ENCODE data around the gene OSBP2. TPM values are rescaled to one million over a fixed set of nuclear protein-coding genes. Genes with fewer than 3 reads are reported as not detected.

OSBP2 gene
- total RNA-seq, 4 donors from 2014 or later = 1.9 to 3.9 (median 3.0) TPM

DNA sequence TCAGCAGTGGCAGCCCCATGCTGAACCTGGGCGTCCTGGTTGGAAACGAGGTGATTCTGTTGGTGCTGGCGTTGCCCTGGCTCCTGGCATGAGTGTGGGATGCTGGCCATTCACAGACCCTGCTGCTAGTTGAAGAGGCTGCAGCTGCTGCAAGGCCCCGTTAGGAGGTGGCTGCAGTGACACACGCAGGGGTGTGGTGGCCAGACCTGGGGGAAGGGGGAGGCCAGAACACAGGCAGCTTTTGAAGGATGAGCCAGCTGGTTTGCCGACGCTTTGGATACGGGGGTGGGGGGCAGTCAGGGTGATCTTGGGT is 196.7 kb downstream of the OSBP2 start:
- WGBS, 2 donors = 84 to 96% methylated on average over 4 of the region's 8 CpGs
- peaks cover 0 to 22% (median 0%) of the 10 kb centered on the region in 3 donors for H3K36me3 ChIP-seq
- no peak overlapping the region for H3K4me3 ChIP-seq
- H3K4me1 ChIP-seq = no peaks in the 10 kb centered on the region
- no peak for TF ChIP-seq POLR2A (IDR thresholded peaks at IDR 0.05)
- no peak overlapping the region for H3K27ac ChIP-seq
- no peak for DNase-seq
- no peaks in the 10 kb centered on the region for H3K27me3 ChIP-seq
- intact Hi-C loops (cut with DNase I) = no loop called here
- H3K9me3 ChIP-seq = no peaks in the 10 kb centered on the region

DNA sequence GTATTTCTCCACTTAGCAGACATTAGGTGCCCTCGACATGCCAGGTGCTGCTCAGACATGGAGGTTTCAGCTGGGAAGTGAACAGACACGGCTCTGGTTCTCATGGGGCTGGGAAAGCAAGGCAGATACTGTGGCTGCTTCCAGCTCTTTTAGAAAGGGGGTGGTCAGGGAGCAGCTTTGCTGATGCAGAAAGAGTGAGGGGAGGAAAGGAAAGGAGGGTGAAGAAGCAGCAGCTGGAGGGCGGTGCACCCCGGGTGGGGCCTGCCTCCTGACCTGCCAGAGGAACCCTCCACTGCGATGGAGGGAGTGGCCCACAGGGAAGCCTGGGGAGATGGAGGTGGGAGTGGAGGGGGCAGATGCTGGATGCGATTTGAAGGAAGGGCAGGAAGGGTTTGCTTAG is 197.1 kb downstream of the OSBP2 start:
- intact Hi-C loops (cut with DNase I) = no loop called here
- DNase-seq = no peak
- 84 to 88% methylated on average over 4 to 6 of the region's 6 CpGs for WGBS, 2 donors
- H3K4me3 ChIP-seq = no peak overlapping the region
- H3K36me3 ChIP-seq = peaks cover 0 to 22% (median 0%) of the 10 kb centered on the region in 3 donors
- H3K9me3 ChIP-seq = no peaks in the 10 kb centered on the region
- H3K27me3 ChIP-seq = no peaks in the 10 kb centered on the region
- no peak overlapping the region for H3K27ac ChIP-seq
- H3K4me1 ChIP-seq = no peaks in the 10 kb centered on the region
- TF ChIP-seq, protein P1, sequence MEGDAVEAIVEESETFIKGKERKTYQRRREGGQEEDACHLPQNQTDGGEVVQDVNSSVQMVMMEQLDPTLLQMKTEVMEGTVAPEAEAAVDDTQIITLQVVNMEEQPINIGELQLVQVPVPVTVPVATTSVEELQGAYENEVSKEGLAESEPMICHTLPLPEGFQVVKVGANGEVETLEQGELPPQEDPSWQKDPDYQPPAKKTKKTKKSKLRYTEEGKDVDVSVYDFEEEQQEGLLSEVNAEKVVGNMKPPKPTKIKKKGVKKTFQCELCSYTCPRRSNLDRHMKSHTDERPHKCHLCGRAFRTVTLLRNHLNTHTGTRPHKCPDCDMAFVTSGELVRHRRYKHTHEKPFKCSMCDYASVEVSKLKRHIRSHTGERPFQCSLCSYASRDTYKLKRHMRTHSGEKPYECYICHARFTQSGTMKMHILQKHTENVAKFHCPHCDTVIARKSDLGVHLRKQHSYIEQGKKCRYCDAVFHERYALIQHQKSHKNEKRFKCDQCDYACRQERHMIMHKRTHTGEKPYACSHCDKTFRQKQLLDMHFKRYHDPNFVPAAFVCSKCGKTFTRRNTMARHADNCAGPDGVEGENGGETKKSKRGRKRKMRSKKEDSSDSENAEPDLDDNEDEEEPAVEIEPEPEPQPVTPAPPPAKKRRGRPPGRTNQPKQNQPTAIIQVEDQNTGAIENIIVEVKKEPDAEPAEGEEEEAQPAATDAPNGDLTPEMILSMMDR (IDR thresholded peaks at IDR 0.05) = no peak
- no peak for TF ChIP-seq POLR2A (IDR thresholded peaks at IDR 0.05)

- H3K9me3 ChIP-seq = no peaks in the 10 kb centered on the region
- no peak for TF ChIP-seq POLR2A (IDR thresholded peaks at IDR 0.05)
- TF ChIP-seq, protein P1 (IDR thresholded peaks at IDR 0.05) = no peak
- no peaks in the 10 kb centered on the region for H3K27me3 ChIP-seq
- WGBS, 2 donors = 82 to 83% methylated on average over 6 to 8 of the region's 8 CpGs
- peaks cover 0 to 22% (median 0%) of the 10 kb centered on the region in 3 donors for H3K36me3 ChIP-seq
- intact Hi-C loops (cut with DNase I) = no loop called here
- H3K27ac ChIP-seq = no peak overlapping the region
- no peaks in the 10 kb centered on the region for H3K4me1 ChIP-seq
- no peak for DNase-seq
- H3K4me3 ChIP-seq = no peak overlapping the region
Observed at GRCh38 chr22:30892286-30892685, 197.6 kb downstream of the OSBP2 start.

DNA sequence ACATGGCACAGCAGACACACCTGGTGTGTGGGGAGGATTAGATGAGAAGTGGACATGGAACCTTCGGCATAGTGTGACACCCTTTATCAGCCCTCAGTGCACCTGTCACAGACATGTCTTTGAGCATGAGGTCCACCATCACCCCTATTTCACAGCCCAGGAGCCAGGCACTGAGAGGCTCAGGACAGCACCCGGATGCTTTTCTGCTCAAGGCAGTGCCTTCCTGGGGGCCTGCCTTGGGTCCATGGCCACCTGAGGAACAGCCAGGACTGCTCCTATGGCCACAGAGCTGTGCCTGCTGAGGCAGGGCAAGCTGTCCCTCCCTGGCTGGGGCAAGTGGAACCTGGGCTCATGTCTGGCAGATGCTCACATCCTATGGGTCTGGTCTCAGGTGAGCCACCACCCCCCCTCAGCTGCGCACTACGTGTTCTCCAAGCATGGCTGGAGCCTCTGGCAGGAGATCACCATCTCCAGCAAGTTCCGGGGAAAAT is 198.1 kb downstream of the OSBP2 start:
- TF ChIP-seq, protein P1 (IDR thresholded peaks at IDR 0.05) = no peak
- no peak for TF ChIP-seq POLR2A (IDR thresholded peaks at IDR 0.05)
- Histone ChIP-seq H3K27me3 (no peaks in the 10 kb centered on the region), H3K4me3 (no peak overlapping the region), H3K4me1 (no peaks in the 10 kb centered on the region), H3K9me3 (no peaks in the 10 kb centered on the region), H3K36me3 (peaks cover 0 to 22% (median 0%) of the 10 kb centered on the region in 3 donors), H3K27ac (no peak overlapping the region)
- 100% methylated on average over 3 of the region's 5 CpGs; no CpG with 5 or more reads in 1 of the 2 donors for WGBS, 2 donors
- intact Hi-C loops (cut with DNase I) = no loop called here
- DNase-seq = no peak

DNA sequence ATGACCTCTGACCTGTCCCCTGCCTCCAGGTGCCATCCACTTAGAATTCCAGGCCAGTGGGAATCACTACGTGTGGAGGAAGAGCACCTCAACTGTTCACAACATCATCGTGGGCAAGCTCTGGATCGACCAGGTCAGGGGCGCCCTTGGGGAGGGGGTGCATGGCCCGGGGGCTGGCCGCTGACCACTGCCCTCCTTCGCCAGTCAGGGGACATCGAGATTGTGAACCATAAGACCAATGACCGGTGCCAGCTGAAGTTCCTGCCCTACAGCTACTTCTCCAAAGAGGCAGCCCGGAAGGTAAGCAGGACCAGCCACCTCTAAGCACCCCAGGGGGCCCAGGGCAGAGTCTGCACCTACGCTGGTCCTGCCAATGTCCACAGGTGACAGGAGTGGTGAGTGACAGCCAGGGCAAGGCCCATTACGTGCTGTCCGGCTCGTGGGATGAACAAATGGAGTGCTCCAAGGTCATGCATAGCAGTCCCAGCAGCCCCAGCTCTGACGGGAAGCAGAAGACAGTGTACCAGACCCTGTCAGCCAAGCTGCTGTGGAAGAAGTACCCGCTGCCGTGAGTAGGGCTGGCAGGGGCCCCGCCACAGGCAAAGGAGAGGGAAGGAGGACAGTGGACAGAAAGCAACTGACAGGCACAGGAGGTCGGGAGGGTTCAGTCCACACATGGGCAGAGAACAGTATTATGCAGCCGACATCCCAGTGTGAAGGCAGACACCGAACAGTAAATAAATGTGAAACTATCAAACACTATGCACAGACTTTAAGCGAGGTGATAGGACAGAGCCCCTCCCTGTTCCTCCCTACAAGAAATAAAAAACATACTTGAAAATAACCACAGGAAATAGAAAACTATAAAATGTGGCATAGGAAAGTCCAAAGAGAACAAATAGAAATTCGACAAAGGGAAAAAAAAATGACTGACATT is 199.0 kb downstream of the OSBP2 start:
- Histone ChIP-seq H3K27me3 (no peaks in the 10 kb centered on the region), H3K4me3 (no peak overlapping the region), H3K4me1 (no peaks in the 10 kb centered on the region), H3K27ac (no peak overlapping the region), H3K9me3 (no peaks in the 10 kb centered on the region), H3K36me3 (peaks cover 0 to 15% (median 0%) of the 10 kb centered on the region in 3 donors)
- WGBS, 2 donors = 82 to 86% methylated on average over 15 to 16 of the region's 23 CpGs
- DNase-seq = no peak
- intact Hi-C loops (cut with DNase I) = no loop called here
- TF ChIP-seq, protein P1 (IDR thresholded peaks at IDR 0.05) = no peak
- TF ChIP-seq POLR2A (IDR thresholded peaks at IDR 0.05) = no peak
